VCaP (cell line): ENCODE data around the gene ADGRB2.

ENCODE experiments used
- H3K27ac ChIP-seq: fragments of 450-650 bp; 2 replicates; pipeline ENCODE4 v1.5.1; 2017
- TF ChIP-seq, protein P1 (sequence below): fragments of 450-650 bp; conservative IDR thresholded peaks from 2 replicates; pipeline ENCODE4 v1.5.1; 2017; ENCODE audit warnings: mild to moderate bottlenecking, moderate library complexity

The ADGRB2 gene

GRCh38 chr1:31732751-31733289, 31.3 kb downstream of the ADGRB2 start:
- no peak overlapping the region for H3K27ac ChIP-seq
- TF ChIP-seq, protein P1, sequence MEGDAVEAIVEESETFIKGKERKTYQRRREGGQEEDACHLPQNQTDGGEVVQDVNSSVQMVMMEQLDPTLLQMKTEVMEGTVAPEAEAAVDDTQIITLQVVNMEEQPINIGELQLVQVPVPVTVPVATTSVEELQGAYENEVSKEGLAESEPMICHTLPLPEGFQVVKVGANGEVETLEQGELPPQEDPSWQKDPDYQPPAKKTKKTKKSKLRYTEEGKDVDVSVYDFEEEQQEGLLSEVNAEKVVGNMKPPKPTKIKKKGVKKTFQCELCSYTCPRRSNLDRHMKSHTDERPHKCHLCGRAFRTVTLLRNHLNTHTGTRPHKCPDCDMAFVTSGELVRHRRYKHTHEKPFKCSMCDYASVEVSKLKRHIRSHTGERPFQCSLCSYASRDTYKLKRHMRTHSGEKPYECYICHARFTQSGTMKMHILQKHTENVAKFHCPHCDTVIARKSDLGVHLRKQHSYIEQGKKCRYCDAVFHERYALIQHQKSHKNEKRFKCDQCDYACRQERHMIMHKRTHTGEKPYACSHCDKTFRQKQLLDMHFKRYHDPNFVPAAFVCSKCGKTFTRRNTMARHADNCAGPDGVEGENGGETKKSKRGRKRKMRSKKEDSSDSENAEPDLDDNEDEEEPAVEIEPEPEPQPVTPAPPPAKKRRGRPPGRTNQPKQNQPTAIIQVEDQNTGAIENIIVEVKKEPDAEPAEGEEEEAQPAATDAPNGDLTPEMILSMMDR, result no peak

DNA sequence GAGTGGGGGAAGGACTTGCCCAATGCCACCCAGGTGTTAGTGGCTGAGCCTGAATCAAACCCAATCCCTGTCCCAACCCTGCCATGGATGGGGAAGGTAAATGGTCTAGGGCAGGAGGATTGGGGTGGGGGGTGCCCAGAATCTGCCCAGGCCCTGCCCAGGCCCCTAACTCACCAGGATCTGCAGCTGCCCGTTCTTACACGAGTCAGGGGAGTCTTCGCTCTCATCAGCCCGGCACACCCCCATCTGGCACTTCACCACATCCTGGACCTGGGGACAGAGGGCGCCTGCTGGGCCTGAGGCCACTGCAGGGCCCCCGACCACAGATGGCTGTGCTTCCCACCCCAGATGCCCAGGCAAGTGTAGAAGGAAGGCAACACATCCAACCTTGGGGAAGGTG, 31.8 kb downstream of the ADGRB2 start:
- TF ChIP-seq, protein P1, result no peak
- no peak overlapping the region for H3K27ac ChIP-seq

- no peak overlapping the region for H3K27ac ChIP-seq
- TF ChIP-seq, protein P1, result no peak
These were observed 33.0 kb downstream of the ADGRB2 start for GRCh38 chr1:31731049-31731565.

DNA sequence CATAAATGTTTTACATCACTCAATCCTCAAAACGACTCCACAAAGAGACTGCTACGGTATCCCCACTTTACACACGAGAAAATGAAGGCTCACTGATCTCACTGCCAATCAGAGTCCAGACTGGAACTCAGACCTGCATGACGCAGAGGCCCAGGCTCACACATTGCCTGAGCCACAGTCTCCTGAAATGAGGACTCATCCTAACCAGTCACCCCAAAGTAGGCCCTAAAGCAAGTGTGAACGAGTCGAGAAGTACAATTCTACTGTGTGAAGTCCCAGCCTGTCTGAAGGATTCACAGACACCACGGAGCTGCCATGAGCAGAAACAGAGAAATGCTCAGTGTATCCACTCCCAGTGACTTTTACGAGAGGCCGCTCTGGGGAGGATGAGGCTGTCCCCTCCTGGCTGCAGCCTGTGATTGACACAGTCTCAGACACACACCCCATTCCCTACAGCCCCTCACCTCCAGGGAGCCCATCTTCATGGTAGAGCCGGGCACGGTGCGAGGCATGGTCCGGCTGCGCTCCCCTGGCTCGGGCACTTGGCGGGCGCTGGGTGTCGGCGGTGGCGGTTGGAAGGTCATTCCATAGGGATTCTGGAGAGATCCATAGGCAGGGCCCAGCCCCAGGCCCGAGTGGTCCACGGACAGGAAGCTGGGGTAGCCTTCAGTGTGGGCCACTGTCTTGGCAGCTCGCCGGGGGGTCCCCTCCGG, 33.6 kb downstream of the ADGRB2 start:
- H3K27ac ChIP-seq, result no peak overlapping the region
- TF ChIP-seq, protein P1, result no peak

DNA sequence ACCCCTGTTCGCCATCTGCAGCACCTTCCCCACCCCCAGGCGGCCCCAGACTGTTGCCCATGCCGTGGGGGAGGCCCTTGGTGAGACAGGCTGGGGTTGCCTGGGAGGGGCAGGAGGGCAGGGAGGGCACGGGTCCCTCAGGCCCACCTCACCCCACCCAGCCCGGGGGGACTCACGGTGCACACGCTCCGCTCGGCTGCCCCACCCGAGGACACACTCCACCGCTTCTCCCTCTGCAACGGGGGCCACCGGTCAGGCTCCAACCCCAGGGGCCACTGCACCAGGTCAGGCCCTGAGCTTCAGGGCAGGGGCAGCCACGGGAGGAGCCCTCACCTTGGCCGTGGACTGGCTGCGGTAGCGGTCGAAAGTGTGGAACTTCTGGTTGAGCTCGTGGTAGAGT, 36.3 kb downstream of the ADGRB2 start:
- TF ChIP-seq, protein P1, result no peak
- no peak overlapping the region for H3K27ac ChIP-seq

DNA sequence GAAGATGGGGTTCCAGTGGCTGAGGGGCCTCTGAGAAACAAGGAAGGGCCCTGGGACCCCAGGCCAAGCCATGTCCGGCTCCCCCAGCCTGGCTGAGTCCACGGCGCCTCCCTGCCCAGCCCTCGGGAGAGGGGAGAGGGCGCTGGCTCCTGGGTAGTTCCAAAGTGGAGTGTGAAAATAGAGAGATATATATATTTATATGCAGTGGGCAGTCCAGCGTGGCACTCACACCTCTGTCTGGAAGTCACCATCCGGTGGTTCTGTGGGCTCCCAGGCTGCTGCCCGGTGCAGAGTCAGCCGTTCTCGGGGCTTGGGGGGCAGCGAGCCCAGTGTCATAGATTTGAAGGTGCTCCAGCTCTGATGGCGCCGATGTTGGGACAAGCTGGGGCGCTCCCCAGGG, 36.9 kb downstream of the ADGRB2 start:
- H3K27ac ChIP-seq, result no peak overlapping the region
- TF ChIP-seq, protein P1, result no peak

- TF ChIP-seq, protein P1, result no peak
These were observed 37.4 kb downstream of the ADGRB2 start for GRCh38 chr1:31726715-31727114.

More at GRCh38 chr1:31726715-31727114, 37.4 kb downstream of the ADGRB2 start:
- H3K27ac ChIP-seq, result no peak overlapping the region
